WTC11 (cell line): ENCODE measurements around the gene POU3F1. TPM values are rescaled to one million over a fixed set of nuclear protein-coding genes. Genes with fewer than 3 reads are reported as not detected.
A peak's percentile ranks its signal among the peaks of the same experiment; 100 is the strongest.

Experiments
- ATAC-seq: fragments of 200-7000 bp; cut with Tn5 transposase; 2 replicates; pipeline ENCODE4 v1.10.0; 2021; ENCODE audit warnings: mild to moderate bottlenecking, moderate library complexity
- CTCF ChIA-PET: fragments of 300-600 bp; sonication (Branson Sonifier 250); formaldehyde crosslinking; loops from one replicate; lab custom pipeline; 2021; ENCODE audit warnings: antibody characterized with exemption; lab: Charles Lee
- POLR2A ChIA-PET: fragments of 350-600 bp; sonication (Branson Sonifier 250); formaldehyde crosslinking; loops from one replicate; lab custom pipeline; 2021; ENCODE audit warnings: antibody characterized with exemption; lab: Charles Lee
- DNase-seq: peaks from one replicate; pipeline ENCODE4 v3.0.0; 2021; ENCODE audit warnings: low spot score
- H3K27ac Mint-ChIP-seq: 2 replicates; pipeline ENCODE4 v1.8.0; 2021; ENCODE audit warnings: mixed read lengths
- H3K27me3 Mint-ChIP-seq: 2 replicates; pipeline ENCODE4 v1.8.0; 2021; ENCODE audit warnings: low read depth, mild to moderate bottlenecking, moderate library complexity, mixed read lengths
- H3K36me3 Mint-ChIP-seq: 2 replicates; pipeline ENCODE4 v1.8.0; 2021; ENCODE audit warnings: mixed read lengths
- H3K4me1 Mint-ChIP-seq: 2 replicates; pipeline ENCODE4 v1.8.0; 2022; ENCODE audit warnings: mixed read lengths
- H3K4me3 Mint-ChIP-seq: 2 replicates; pipeline ENCODE4 v1.8.0; 2021; ENCODE audit warnings: mild to moderate bottlenecking, moderate library complexity, mixed read lengths
- H3K9me3 Mint-ChIP-seq: 2 replicates; pipeline ENCODE4 v1.8.0; 2021; ENCODE audit warnings: mixed read lengths
- AR ChIP-seq: fragments of 250-450 bp; sonication (Bioruptor Pico); IDR thresholded peaks from 2 replicates; pipeline ENCODE4 v1.9.0; 2021; ENCODE audit warnings: mild to moderate bottlenecking
- ATF6 ChIP-seq: sonication (generic); formaldehyde crosslinking; IDR thresholded peaks from 2 replicates; pipeline ENCODE4 v1.8.1; 2023; ENCODE audit warnings: mild to moderate bottlenecking, missing genetic modification reagents
- CBFB ChIP-seq: sonication (generic); formaldehyde crosslinking; IDR thresholded peaks from 2 replicates; pipeline ENCODE4 v1.8.1; 2022; ENCODE audit warnings: mild to moderate bottlenecking, low read depth, missing genetic modification reagents
- CDX4 ChIP-seq: fragments of 250-450 bp; sonication (Bioruptor Pico); IDR thresholded peaks from 2 replicates; pipeline ENCODE4 v1.9.0; 2021; ENCODE audit warnings: moderate library complexity, mild to moderate bottlenecking, inconsistent platforms, borderline replicate concordance
- E2F4 ChIP-seq: sonication (generic); formaldehyde crosslinking; IDR thresholded peaks from 2 replicates; pipeline ENCODE4 v1.8.1; 2022; ENCODE audit warnings: low read depth, mild to moderate bottlenecking, moderate library complexity, missing genetic modification reagents, borderline replicate concordance
- E2F5 ChIP-seq: sonication (generic); formaldehyde crosslinking; IDR thresholded peaks from 2 replicates; pipeline ENCODE4 v1.8.1; 2022; ENCODE audit warnings: mild to moderate bottlenecking, moderate library complexity, missing genetic modification reagents
- ERG ChIP-seq: fragments of 250-450 bp; sonication (Bioruptor Pico); IDR thresholded peaks from 2 replicates; pipeline ENCODE4 v1.8.0; 2021; ENCODE audit warnings: mild to moderate bottlenecking
- ESRRA ChIP-seq: sonication (generic); formaldehyde crosslinking; IDR thresholded peaks from 2 replicates; pipeline ENCODE4 v1.8.1; 2022; ENCODE audit warnings: mild to moderate bottlenecking, missing genetic modification reagents, borderline replicate concordance
- JUN ChIP-seq: sonication (generic); formaldehyde crosslinking; IDR thresholded peaks from 2 replicates; pipeline ENCODE4 v1.8.0; 2023; ENCODE audit warnings: mild to moderate bottlenecking, missing genetic modification reagents
- MXD4 ChIP-seq: fragments of 250-450 bp; sonication (Bioruptor Pico); IDR thresholded peaks from 2 replicates; pipeline ENCODE4 v1.8.0; 2021; ENCODE audit warnings: mild to moderate bottlenecking, moderate library complexity, borderline replicate concordance
- NFE2L1 ChIP-seq: sonication (generic); formaldehyde crosslinking; IDR thresholded peaks from 2 replicates; pipeline ENCODE4 v1.8.1; 2023; ENCODE audit warnings: missing genetic modification reagents
- SMAD4 ChIP-seq: sonication (generic); formaldehyde crosslinking; IDR thresholded peaks from 2 replicates; pipeline ENCODE4 v1.8.0; 2022; ENCODE audit warnings: mild to moderate bottlenecking, missing genetic modification reagents
- TCF7 ChIP-seq: sonication (generic); formaldehyde crosslinking; IDR thresholded peaks from 2 replicates; pipeline ENCODE4 v1.8.0; 2022; ENCODE audit warnings: mild to moderate bottlenecking, low read depth, missing genetic modification reagents, moderate library complexity
- ZMAT4 ChIP-seq: fragments of 250-450 bp; sonication (Bioruptor Pico); IDR thresholded peaks from 2 replicates; pipeline ENCODE4 v1.9.0; 2021; ENCODE audit warnings: mild to moderate bottlenecking
- ZNF138 ChIP-seq: sonication (generic); formaldehyde crosslinking; conservative IDR thresholded peaks from 2 replicates; pipeline ENCODE4 v1.8.1; 2022; ENCODE audit warnings: mild to moderate bottlenecking, moderate library complexity, missing genetic modification reagents
- ZNF281 ChIP-seq: sonication (generic); formaldehyde crosslinking; IDR thresholded peaks from 2 replicates; pipeline ENCODE4 v1.8.0; 2023; ENCODE audit warnings: mild to moderate bottlenecking, missing genetic modification reagents
- ZNF416 ChIP-seq: fragments of 250-450 bp; sonication (Bioruptor Pico); IDR thresholded peaks from 2 replicates; pipeline ENCODE4 v1.9.0; 2021; ENCODE audit warnings: mild to moderate bottlenecking, inconsistent platforms
- ZNF671 ChIP-seq: fragments of 250-450 bp; sonication (Bioruptor Pico); IDR thresholded peaks from 2 replicates; pipeline ENCODE4 v1.8.0; 2021; ENCODE audit warnings: mild to moderate bottlenecking
- total RNA-seq: library from RNA; stranded (reverse); gene quantifications from 3 replicates; pipeline ENCODE4 v1.2.3, GENCODE V29; 2021

POU3F1 gene
- total RNA-seq, 1 experiment from 2014 or later = 18.9 TPM

- no peak for TF ChIP-seq AR (CRISPR knock-in tag)
- TF ChIP-seq ZMAT4 (CRISPR knock-in tag) = no peak
Observed at GRCh38 chr1:38060498-38060897, 13.9 kb upstream of the POU3F1 start (continued).

GRCh38 chr1:38059635-38060250 lies 13.2 kb upstream of the POU3F1 start:
- ChIA-PET CTCF (interaction anchor here (0.6 to 3.1 kb wide), 3 partner anchors 12 to 29 kb away, joined by 3 to 18 read pairs (median 3); partner anchors contain the start of gene POU3F1), POLR2A (no interaction called here)
- Mint-ChIP-seq H3K36me3 (no peaks in the 10 kb centered on the region), H3K4me3 (no peak overlapping the region), H3K4me1 (peaks cover 33% of the 10 kb centered on the region), H3K27me3 (no peaks in the 10 kb centered on the region; the same call in 1 of the 2 replicates), H3K27ac (peak overlapping the region; percentile 3; the same call in 1 of the 2 replicates), H3K9me3 (no peaks in the 10 kb centered on the region)
- ATAC-seq (no peak), DNase-seq (no peak)
- TF ChIP-seq CBFB (CRISPR knock-in tag) (no peak), NFE2L1 (CRISPR knock-in tag) (no peak), MXD4 (CRISPR knock-in tag) (no peak), ESRRA (CRISPR knock-in tag) (no peak), CDX4 (no peak), E2F5 (CRISPR knock-in tag) (no peak), ZNF671 (CRISPR knock-in tag) (no peak), TCF7 (no peak), ZNF281 (no peak)

GRCh38 chr1:38055965-38056364 lies 9.4 kb upstream of the POU3F1 start:
- ATAC-seq = no peak
- Mint-ChIP-seq H3K36me3 (no peaks in the 10 kb centered on the region), H3K27me3 (no peaks in the 10 kb centered on the region), H3K27ac (no peak overlapping the region), H3K4me3 (no peak overlapping the region), H3K4me1 (peaks cover 45% of the 10 kb centered on the region), H3K9me3 (no peaks in the 10 kb centered on the region)
- CTCF ChIA-PET = interaction anchor here (3.1 kb wide), 1 partner anchor 16 kb away, joined by 12 read pairs; no protein-coding TSS in a partner anchor
- POLR2A ChIA-PET = no interaction called here
- no peak for DNase-seq
- no peak for TF ChIP-seq ERG (CRISPR knock-in tag)
- TF ChIP-seq ZNF138 (CRISPR knock-in tag) = no peak
- no peak for TF ChIP-seq ZNF416
- TF ChIP-seq JUN (CRISPR knock-in tag) = no peak
- TF ChIP-seq ATF6 (CRISPR knock-in tag) = no peak
- no peak for TF ChIP-seq E2F4 (CRISPR knock-in tag)
- no peak for TF ChIP-seq SMAD4 (CRISPR knock-in tag)
